ENCODE measurements around the gene DCHS2.

Gene DCHS2

DNA sequence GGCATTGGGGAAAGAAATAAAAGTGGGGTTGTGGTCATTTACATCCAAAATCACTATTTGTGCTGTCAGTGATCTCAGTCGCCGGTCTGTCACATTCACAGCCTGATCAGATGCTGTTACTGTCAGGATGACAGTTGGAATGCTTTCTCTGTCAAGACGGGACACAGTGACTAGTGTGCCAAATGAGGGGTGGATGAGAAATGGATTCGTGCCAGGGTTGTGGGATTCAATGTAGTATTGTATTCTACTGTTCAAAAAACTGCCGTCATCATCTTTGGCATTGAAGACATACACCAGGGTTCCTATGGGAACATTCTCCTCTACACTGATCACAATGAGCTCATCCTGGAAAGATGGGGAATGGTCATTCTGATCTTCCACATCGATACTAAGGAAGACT lies 171.1 kb downstream of the DCHS2 start:
- no peaks in the 10 kb centered on the region for H3K4me1 ChIP-seq (ENCODE audit: insufficient read depth, low read length, severe bottlenecking)
- H3K9me2 ChIP-seq (ENCODE audit: low read depth, low read length), result no peaks in the 10 kb centered on the region
- H3K4me2 ChIP-seq (ENCODE audit: low read length), result no peak overlapping the region
- H3K27ac ChIP-seq (ENCODE audit: low read depth, low read length, poor library complexity, severe bottlenecking), result no peak overlapping the region
- no peak overlapping the region for H2AFZ ChIP-seq (ENCODE audit: low read length)
- H3K9ac ChIP-seq (ENCODE audit: low read length), result no peak overlapping the region
- no peaks in the 10 kb centered on the region for H4K20me1 ChIP-seq (ENCODE audit: insufficient read depth, low read length)
- H3K9me3 ChIP-seq (ENCODE audit: low read length), result peaks cover 3% of the 10 kb centered on the region; the same call in 1 of the 2 replicates
- no peaks in the 10 kb centered on the region for H3K79me2 ChIP-seq (ENCODE audit: insufficient read depth, low read length)
- no peaks in the 10 kb centered on the region for H3K27me3 ChIP-seq (ENCODE audit: insufficient read depth, low read length)
- TF ChIP-seq EZH2 (IDR thresholded peaks at IDR 0.05; ENCODE audit: borderline replicate concordance, low read length), result no peak
- no peak for TF ChIP-seq CTCF (IDR thresholded peaks at IDR 0.05; ENCODE audit: low read length)
- H3K4me3 ChIP-seq (ENCODE audit: low read depth, low read length, poor library complexity, severe bottlenecking), result no peak overlapping the region
- H3F3A ChIP-seq (ENCODE audit: insufficient read depth, low read length), result no peaks in the 10 kb centered on the region
- H3K36me3 ChIP-seq (ENCODE audit: insufficient read depth, low read length), result no peaks in the 10 kb centered on the region

DNA sequence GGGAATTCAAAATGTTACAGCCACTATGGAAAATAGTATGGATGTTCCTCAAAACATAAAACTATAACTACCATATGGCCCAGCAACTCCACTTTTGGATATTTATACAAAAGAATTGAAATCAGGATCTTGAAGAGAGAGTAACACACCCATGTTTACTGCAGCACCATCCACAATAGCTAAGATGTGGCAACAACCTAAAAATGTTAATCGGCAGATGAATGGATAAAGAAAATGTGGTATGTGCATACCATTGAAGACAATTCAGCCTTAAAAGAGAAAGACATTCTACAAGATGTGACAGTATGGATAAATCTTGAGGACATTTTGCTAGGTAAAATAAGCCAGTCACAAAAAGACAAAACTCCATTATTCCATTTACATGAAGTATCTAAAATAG lies 171.9 kb downstream of the DCHS2 start:
- Histone ChIP-seq H3K9me3 (ENCODE audit: low read length) (peaks cover 3% of the 10 kb centered on the region; the same call in 1 of the 2 replicates), H3F3A (ENCODE audit: insufficient read depth, low read length) (no peaks in the 10 kb centered on the region), H2AFZ (ENCODE audit: low read length) (no peak overlapping the region), H3K79me2 (ENCODE audit: insufficient read depth, low read length) (no peaks in the 10 kb centered on the region), H3K4me3 (ENCODE audit: low read depth, low read length, poor library complexity, severe bottlenecking) (no peak overlapping the region), H3K27me3 (ENCODE audit: insufficient read depth, low read length) (no peaks in the 10 kb centered on the region), H3K27ac (ENCODE audit: low read depth, low read length, poor library complexity, severe bottlenecking) (no peak overlapping the region), H3K4me1 (ENCODE audit: insufficient read depth, low read length, severe bottlenecking) (no peaks in the 10 kb centered on the region), H4K20me1 (ENCODE audit: insufficient read depth, low read length) (no peaks in the 10 kb centered on the region), H3K9me2 (ENCODE audit: low read depth, low read length) (no peaks in the 10 kb centered on the region), H3K9ac (ENCODE audit: low read length) (no peak overlapping the region), H3K4me2 (ENCODE audit: low read length) (no peak overlapping the region), H3K36me3 (ENCODE audit: insufficient read depth, low read length) (no peaks in the 10 kb centered on the region)
- TF ChIP-seq EZH2 (IDR thresholded peaks at IDR 0.05; ENCODE audit: borderline replicate concordance, low read length) (no peak), CTCF (IDR thresholded peaks at IDR 0.05; ENCODE audit: low read length) (no peak)

GRCh38 chr4:154317201-154317999 lies 174.2 kb downstream of the DCHS2 start:
- Histone ChIP-seq H3K4me3 (ENCODE audit: low read depth, low read length, poor library complexity, severe bottlenecking) (no peak overlapping the region), H3F3A (ENCODE audit: insufficient read depth, low read length) (no peaks in the 10 kb centered on the region), H3K9me3 (ENCODE audit: low read length) (peaks cover 3% of the 10 kb centered on the region; the same call in 1 of the 2 replicates), H3K27ac (ENCODE audit: low read depth, low read length, poor library complexity, severe bottlenecking) (no peak overlapping the region), H3K4me2 (ENCODE audit: low read length) (no peak overlapping the region), H3K27me3 (ENCODE audit: insufficient read depth, low read length) (no peaks in the 10 kb centered on the region), H4K20me1 (ENCODE audit: insufficient read depth, low read length) (no peaks in the 10 kb centered on the region), H3K4me1 (ENCODE audit: insufficient read depth, low read length, severe bottlenecking) (no peaks in the 10 kb centered on the region), H3K9ac (ENCODE audit: low read length) (no peak overlapping the region), H3K9me2 (ENCODE audit: low read depth, low read length) (no peaks in the 10 kb centered on the region), H3K36me3 (ENCODE audit: insufficient read depth, low read length) (no peaks in the 10 kb centered on the region), H3K79me2 (ENCODE audit: insufficient read depth, low read length) (no peaks in the 10 kb centered on the region), H2AFZ (ENCODE audit: low read length) (no peak overlapping the region)
- TF ChIP-seq EZH2 (IDR thresholded peaks at IDR 0.05; ENCODE audit: borderline replicate concordance, low read length) (no peak), CTCF (IDR thresholded peaks at IDR 0.05; ENCODE audit: low read length) (no peak)
